HCT116 (cell line): ENCODE measurements around the gene ADAMTSL5. TPM values are rescaled to one million over a fixed set of nuclear protein-coding genes. Genes with fewer than 3 reads are reported as not detected.

Experiments used
- ATAC-seq: fragments of 200-7000 bp; cut with Tn5 transposase; 2 replicates; pipeline ENCODE4 v1.9.1; 2020; ENCODE audit warnings: mild to moderate bottlenecking, moderate library complexity
- BruUV-seq: library from RNA; stranded (reverse); fragments of 400-500 nt; replicated peaks from 2 replicates; lab custom pipeline; 2021; lab: Mats Ljungman, UMichigan
- CTCF ChIA-PET: fragments of 300-600 bp; sonication (Branson Sonifier 250); formaldehyde crosslinking; loops from one replicate; lab custom pipeline; 2021; ENCODE audit warnings: antibody characterized with exemption; lab: Charles Lee
- POLR2A ChIA-PET: fragments of 300-600, 350-600 bp; sonication (Branson Sonifier 250); formaldehyde crosslinking; loops from one replicate; lab custom pipeline; 2021; ENCODE audit warnings: antibody characterized with exemption; lab: Charles Lee
- RAD21 ChIA-PET, 2 experiments: fragments of 300-600 bp; sonication (Branson Sonifier 250); formaldehyde crosslinking; loops; one replicate each; lab custom pipeline; 2023; ENCODE audit warnings: low total read pairs in 2 of 2; ENCODE audit not compliant: uncharacterized antibody in 2 of 2, unreplicated experiment in 2 of 2, low non-redundant PET in 1 of 2; lab: Charles Lee
- DNase-seq: peaks from one replicate; pipeline ENCODE4 v3.0.0-alpha.2; 2010; ENCODE audit warnings: low read depth, low spot score
- H2AFZ ChIP-seq: fragments of 200-600 bp; shearing (Covaris generic), sonication (generic); 2 replicates; pipeline ENCODE4 v1.6.1; 2017; ENCODE audit warnings: low read depth, mixed run types, mixed read lengths, antibody characterized with exemption, low read length; ENCODE audit not compliant: poor library complexity, severe bottlenecking
- H3K27ac ChIP-seq: 2 replicates; pipeline ENCODE4 v1.5.1; 2012; ENCODE audit warnings: low read depth, low read length
- H3K27me3 ChIP-seq: fragments of 200-600 bp; sonication (generic); 2 replicates; pipeline ENCODE4 v1.6.1; 2016; ENCODE audit warnings: mixed run types, low read length, mixed read lengths; ENCODE audit not compliant: insufficient read depth
- H3K36me3 ChIP-seq, 2 experiments: fragments of 200-500 bp in 1 of 2; fragments of 200-600 bp in 1 of 2; sonication (Bioruptor generic) in 1 of 2; sonication (generic) in 1 of 2; 2 replicates each; pipeline versions ENCODE4 v1.5.1 to v1.6.1; 2014 to 2016; ENCODE audit warnings: low read length in 2 of 2, inconsistent platforms in 1 of 2, mixed read lengths in 1 of 2, mixed run types in 1 of 2; ENCODE audit not compliant: insufficient read depth in 2 of 2, control insufficient read depth in 1 of 2
- H3K4me1 ChIP-seq, 2 experiments: fragments of 200-600 bp in 1 of 2; sonication (generic) in 1 of 2; 2 replicates each; pipeline versions ENCODE4 v1.5.1 to v1.6.1; 2012 to 2017; ENCODE audit warnings: low read length in 2 of 2, inconsistent platforms in 1 of 2, mild to moderate bottlenecking in 1 of 2, mixed read lengths in 1 of 2, mixed run types in 1 of 2, moderate library complexity in 1 of 2; ENCODE audit not compliant: insufficient read depth in 2 of 2, control insufficient read depth in 1 of 2
- H3K4me2 ChIP-seq: fragments of 200-600 bp; sonication (generic); 2 replicates; pipeline ENCODE4 v1.6.1; 2017; ENCODE audit warnings: mixed run types, low read length, mixed read lengths
- H3K4me3 ChIP-seq, 2 experiments: fragments of 200-600 bp in 1 of 2; sonication (generic) in 1 of 2; replicated peaks in 1 of 2; 2 replicates each; pipeline ENCODE4 v1.5.1; 2011 to 2016; ENCODE audit warnings: low read length in 2 of 2, control low read depth in 1 of 2, low read depth in 1 of 2, mild to moderate bottlenecking in 1 of 2, mixed read lengths in 1 of 2, mixed run types in 1 of 2
- H3K79me2 ChIP-seq: fragments of 200-600 bp; sonication (generic); 2 replicates; pipeline ENCODE4 v1.6.1; 2017; ENCODE audit warnings: mild to moderate bottlenecking, mixed run types, low read length, moderate library complexity, mixed read lengths; ENCODE audit not compliant: insufficient read depth
- H3K9ac ChIP-seq: fragments of 200-600 bp; sonication (generic); 2 replicates; pipeline ENCODE4 v1.6.1; 2016; ENCODE audit warnings: low read length, mixed read lengths
- H3K9me2 ChIP-seq: fragments of 200-600 bp; sonication (generic), shearing (Covaris generic); 2 replicates; pipeline ENCODE4 v1.6.1; 2017; ENCODE audit warnings: mixed run types, mild to moderate bottlenecking, moderate library complexity; ENCODE audit not compliant: insufficient read depth
- H3K9me3 ChIP-seq, 2 experiments: fragments of 200-500 bp in 1 of 2; fragments of 200-600 bp in 1 of 2; sonication (Bioruptor generic) in 1 of 2; sonication (generic) in 1 of 2; 2 replicates each; pipeline ENCODE4 v1.6.1; 2014 to 2017; ENCODE audit warnings: low read length in 2 of 2, mixed read lengths in 2 of 2, inconsistent platforms in 1 of 2, low read depth in 1 of 2, mild to moderate bottlenecking in 1 of 2, mixed run types in 1 of 2, moderate library complexity in 1 of 2; ENCODE audit not compliant: control insufficient read depth in 1 of 2, insufficient read depth in 1 of 2
- H4K20me1 ChIP-seq: fragments of 200-600 bp; sonication (generic), shearing (Covaris generic); 2 replicates; pipeline ENCODE4 v1.6.1; 2017; ENCODE audit warnings: mixed run types, mild to moderate bottlenecking, moderate library complexity; ENCODE audit not compliant: insufficient read depth
- CBX3 ChIP-seq: IDR thresholded peaks from 2 replicates; pipeline ENCODE4 v1.6.1; 2012; ENCODE audit warnings: low read depth
- CEBPB ChIP-seq: IDR thresholded peaks from 2 replicates; pipeline ENCODE4 v1.6.1; 2012; ENCODE audit warnings: low read depth
- EGR1 ChIP-seq: IDR thresholded peaks from 2 replicates; pipeline ENCODE4 v1.6.1; 2012; ENCODE audit warnings: low read depth
- ELF1 ChIP-seq: IDR thresholded peaks from 2 replicates; pipeline ENCODE4 v1.6.1; 2012; ENCODE audit warnings: low read depth, borderline replicate concordance
- EZH2 ChIP-seq: fragments of 200-600 bp; sonication (generic); IDR thresholded peaks from 2 replicates; pipeline ENCODE4 v1.6.1; 2017; ENCODE audit warnings: antibody characterized with exemption, mixed run types
- EZH2phosphoT487 ChIP-seq: fragments of 200-600 bp; IDR thresholded peaks from 2 replicates; pipeline ENCODE4 v1.6.1; 2018; ENCODE audit warnings: antibody characterized with exemption, borderline replicate concordance
- FOSL1 ChIP-seq: IDR thresholded peaks from 2 replicates; pipeline ENCODE4 v1.6.1; 2012; ENCODE audit warnings: low read depth
- JUND ChIP-seq: IDR thresholded peaks from 2 replicates; pipeline ENCODE4 v1.6.1; 2012
- POLR2A ChIP-seq: IDR thresholded peaks from 2 replicates; pipeline ENCODE4 v1.7.0; 2011; ENCODE audit warnings: borderline replicate concordance; ENCODE audit not compliant: insufficient read depth, insufficient read length; ENCODE audit errors: extremely low read depth
- POLR2AphosphoS5 ChIP-seq: IDR thresholded peaks from 2 replicates; pipeline ENCODE4 v1.6.1; 2011; ENCODE audit warnings: mild to moderate bottlenecking, low read depth, low read length, moderate library complexity
- SIN3A ChIP-seq: IDR thresholded peaks from 2 replicates; pipeline ENCODE4 v1.6.1; 2012; ENCODE audit warnings: low read depth
- SRF ChIP-seq: IDR thresholded peaks from 2 replicates; pipeline ENCODE4 v1.6.1; 2012; ENCODE audit warnings: low read depth
- YY1 ChIP-seq: IDR thresholded peaks from 2 replicates; pipeline ENCODE4 v1.6.1; 2011; ENCODE audit warnings: low read length, low read depth, moderate library complexity, mild to moderate bottlenecking; ENCODE audit not compliant: insufficient replicate concordance; ENCODE audit errors: extremely low read depth
- ZBTB33 ChIP-seq: IDR thresholded peaks from 2 replicates; pipeline ENCODE4 v1.6.1; 2011; ENCODE audit warnings: mild to moderate bottlenecking, low read length, moderate library complexity; ENCODE audit not compliant: insufficient replicate concordance; ENCODE audit errors: extremely low read depth
- ZFX ChIP-seq: fragments of 450-650 bp; IDR thresholded peaks from 2 replicates; pipeline ENCODE4 v1.6.1; 2017
- ZNF274 ChIP-seq: fragments of 200-500 bp; sonication (Bioruptor generic); IDR thresholded peaks from 2 replicates; pipeline ENCODE4 v1.6.1; 2014; ENCODE audit warnings: mild to moderate bottlenecking, low read depth, low read length, inconsistent platforms
- intact Hi-C: fragments of 100-400 bp; cut with micrococcal nuclease; formaldehyde crosslinking; loops from 2 replicates; pipeline ENCODE4 v1.10.0; 2022
- total RNA-seq: library from RNA; stranded (reverse); gene quantifications from one replicate; pipeline ENCODE4 v1.2.1, GENCODE V29; 2021; ENCODE audit not compliant: unreplicated experiment
- TF ChIP-seq, protein P1 (sequence below): IDR thresholded peaks from 2 replicates; pipeline ENCODE4 v1.6.1; 2012; ENCODE audit warnings: low read depth
- TF ChIP-seq, protein P2 (sequence below): IDR thresholded peaks from 2 replicates; pipeline ENCODE4 v1.6.1; 2012

The ADAMTSL5 gene
- total RNA-seq, 1 experiment from 2014 or later, result 24.0 TPM

DNA sequence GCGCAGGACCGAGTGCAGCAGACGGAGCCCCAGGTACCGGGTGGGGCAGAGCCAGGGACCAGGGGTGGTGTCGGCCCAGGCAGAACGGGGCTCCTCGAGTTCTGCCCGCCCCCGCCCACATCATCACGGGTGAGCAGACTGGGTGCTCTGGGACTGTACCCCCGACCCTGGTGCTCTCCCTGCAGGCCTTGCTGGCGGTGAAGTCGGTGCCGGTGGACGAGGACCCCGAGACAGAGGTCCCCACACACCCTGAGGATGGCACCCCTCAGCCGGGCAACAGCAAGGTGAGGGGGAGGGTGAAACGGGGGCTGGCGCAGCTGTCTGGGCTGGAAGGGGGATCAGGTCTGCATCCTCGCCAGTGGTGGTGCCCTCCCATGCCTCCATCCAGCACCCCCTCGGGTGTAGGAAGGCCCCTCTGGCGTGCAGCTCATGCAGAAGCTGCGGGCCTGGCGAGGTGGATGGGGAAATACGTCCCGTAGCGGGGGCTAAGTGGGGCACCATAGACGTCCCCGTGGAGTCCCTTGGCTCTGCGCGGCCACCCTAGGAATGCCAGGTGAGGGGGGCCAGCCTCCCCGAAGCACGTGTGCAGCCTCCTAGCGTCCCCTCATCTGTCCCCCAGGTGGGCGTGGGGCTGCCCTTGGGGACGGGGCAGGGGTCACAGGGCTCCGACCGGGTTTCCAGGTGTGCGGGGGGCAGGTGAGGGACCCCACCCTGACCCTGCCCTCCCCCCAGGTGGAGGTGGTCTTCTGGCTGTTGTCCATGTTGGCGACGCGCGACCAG, 56.5 kb downstream of the ADAMTSL5 start (continued):
- TF ChIP-seq POLR2AphosphoS5, result no peak

- peaks cover 23 to 47% of the 10 kb centered on the region in 2 experiments for H3K4me1 ChIP-seq
- intact Hi-C loops, result loop anchor here (1.0 kb wide), 1 partner anchor 36 kb away; the partner anchor contains the start of gene REEP6
- H3K9me2 ChIP-seq, result no peaks in the 10 kb centered on the region
- H3K4me2 ChIP-seq, result peak overlapping the region; percentile 93
- H3K9me3 ChIP-seq, result no peaks in the 10 kb centered on the region
- peak overlapping the region; percentile 40 to 62 for H3K4me3 ChIP-seq
- RAD21 ChIA-PET, result interaction anchor here in 1 of 2 experiments (1.1 kb wide), 1 partner anchor 10 kb away, joined by 4 read pairs; no protein-coding TSS in a partner anchor
- POLR2A ChIA-PET, result interaction anchor here (0.6 to 3.3 kb wide), 12 partner anchors 9 to 566 kb away, joined by 3 to 28 read pairs (median 6); partner anchors contain the start of genes CIRBP and REEP6
- CTCF ChIA-PET, result interaction anchor here (0.9 to 4.0 kb wide), 9 partner anchors 11 to 370 kb away, joined by 3 to 49 read pairs (median 4); partner anchors contain the start of gene CIRBP
- no peaks in the 10 kb centered on the region; the same call in 1 of the 2 replicates for H3K27me3 ChIP-seq
- peak overlapping the region; percentile 65 for H3K27ac ChIP-seq
- no peaks in the 10 kb centered on the region for H4K20me1 ChIP-seq
- DNase-seq (peak; percentile 97), ATAC-seq (peak; percentile 87)
- peak overlapping the region; percentile 50 for H3K9ac ChIP-seq
- no TSS peak for BruUV-seq
- no peaks in the 10 kb centered on the region for H3K79me2 ChIP-seq
- peaks cover 0 to 3% of the 10 kb centered on the region in 2 experiments; a peak in 1 of 4 replicates for H3K36me3 ChIP-seq
- no peak overlapping the region for H2AFZ ChIP-seq
- TF ChIP-seq SRF (no peak), POLR2A (peak; percentile 22), EZH2 (no peak), ELF1 (no peak), CEBPB (no peak), ZFX (no peak), ZNF274 (no peak), POLR2AphosphoS5 (peak; percentile 67), EGR1 (peak; percentile 24; the same call in 1 of the 2 replicates), ZBTB33 (no peak), SIN3A (no peak), YY1 (no peak), FOSL1 (no peak), EZH2phosphoT487 (no peak), JUND (no peak), CBX3 (no peak)
- TF ChIP-seq, protein P1, sequence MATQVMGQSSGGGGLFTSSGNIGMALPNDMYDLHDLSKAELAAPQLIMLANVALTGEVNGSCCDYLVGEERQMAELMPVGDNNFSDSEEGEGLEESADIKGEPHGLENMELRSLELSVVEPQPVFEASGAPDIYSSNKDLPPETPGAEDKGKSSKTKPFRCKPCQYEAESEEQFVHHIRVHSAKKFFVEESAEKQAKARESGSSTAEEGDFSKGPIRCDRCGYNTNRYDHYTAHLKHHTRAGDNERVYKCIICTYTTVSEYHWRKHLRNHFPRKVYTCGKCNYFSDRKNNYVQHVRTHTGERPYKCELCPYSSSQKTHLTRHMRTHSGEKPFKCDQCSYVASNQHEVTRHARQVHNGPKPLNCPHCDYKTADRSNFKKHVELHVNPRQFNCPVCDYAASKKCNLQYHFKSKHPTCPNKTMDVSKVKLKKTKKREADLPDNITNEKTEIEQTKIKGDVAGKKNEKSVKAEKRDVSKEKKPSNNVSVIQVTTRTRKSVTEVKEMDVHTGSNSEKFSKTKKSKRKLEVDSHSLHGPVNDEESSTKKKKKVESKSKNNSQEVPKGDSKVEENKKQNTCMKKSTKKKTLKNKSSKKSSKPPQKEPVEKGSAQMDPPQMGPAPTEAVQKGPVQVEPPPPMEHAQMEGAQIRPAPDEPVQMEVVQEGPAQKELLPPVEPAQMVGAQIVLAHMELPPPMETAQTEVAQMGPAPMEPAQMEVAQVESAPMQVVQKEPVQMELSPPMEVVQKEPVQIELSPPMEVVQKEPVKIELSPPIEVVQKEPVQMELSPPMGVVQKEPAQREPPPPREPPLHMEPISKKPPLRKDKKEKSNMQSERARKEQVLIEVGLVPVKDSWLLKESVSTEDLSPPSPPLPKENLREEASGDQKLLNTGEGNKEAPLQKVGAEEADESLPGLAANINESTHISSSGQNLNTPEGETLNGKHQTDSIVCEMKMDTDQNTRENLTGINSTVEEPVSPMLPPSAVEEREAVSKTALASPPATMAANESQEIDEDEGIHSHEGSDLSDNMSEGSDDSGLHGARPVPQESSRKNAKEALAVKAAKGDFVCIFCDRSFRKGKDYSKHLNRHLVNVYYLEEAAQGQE, result no peak
- TF ChIP-seq, protein P2, sequence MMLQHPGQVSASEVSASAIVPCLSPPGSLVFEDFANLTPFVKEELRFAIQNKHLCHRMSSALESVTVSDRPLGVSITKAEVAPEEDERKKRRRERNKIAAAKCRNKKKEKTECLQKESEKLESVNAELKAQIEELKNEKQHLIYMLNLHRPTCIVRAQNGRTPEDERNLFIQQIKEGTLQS, result no peak
These were observed 57.3 kb downstream of the ADAMTSL5 start for GRCh38 chr19:1455336-1456120.
